Measurements from ENCODE around the gene COX19.

The COX19 gene

GRCh38 chr7:922334-923107 lies 52.8 kb downstream of the COX19 start:
- FAIRE-seq, result no peak

- FAIRE-seq, result no peak
Observed at GRCh38 chr7:921581-922333, 53.6 kb downstream of the COX19 start.

- no peak for FAIRE-seq
Observed at GRCh38 chr7:921071-921461, 54.3 kb downstream of the COX19 start.

- FAIRE-seq, result no peak
Observed at GRCh38 chr7:920351-921070, 54.8 kb downstream of the COX19 start.

GRCh38 chr7:919924-920341 lies 55.4 kb downstream of the COX19 start:
- no peak for FAIRE-seq

GRCh38 chr7:919114-919442 lies 56.3 kb downstream of the COX19 start:
- no peak for FAIRE-seq

- FAIRE-seq, result no peak
Observed at GRCh38 chr7:918441-919113, 56.8 kb downstream of the COX19 start.

GRCh38 chr7:918118-918425 lies 57.3 kb downstream of the COX19 start:
- FAIRE-seq, result no peak

- FAIRE-seq, result no peak
Observed at GRCh38 chr7:917255-918117, 57.9 kb downstream of the COX19 start.

GRCh38 chr7:916291-916941 lies 58.9 kb downstream of the COX19 start:
- FAIRE-seq, result no peak

All from islet of Langerhans (tissue), 1 donor.